ENCODE results near the gene CLEC4A.

GRCh38 chr12:8077207-8077606 lies 46.2 kb upstream of the CLEC4A start:
- TF ChIP-seq NR2C2 (CRISPR knock-in tag; IDR thresholded peaks at IDR 0.05; ENCODE audit: borderline replicate concordance): no peak
- TF ChIP-seq ZNF263 (CRISPR knock-in tag; IDR thresholded peaks at IDR 0.05): no peak
- no peak for TF ChIP-seq TMF1 (CRISPR knock-in tag; IDR thresholded peaks at IDR 0.05; ENCODE audit: low read depth)
- TF ChIP-seq FOXJ3 (CRISPR knock-in tag; IDR thresholded peaks at IDR 0.05; ENCODE audit: borderline replicate concordance): no peak
- no peak for TF ChIP-seq PTBP1 (IDR thresholded peaks at IDR 0.05; ENCODE audit: low read depth, low read length, poor library complexity, severe bottlenecking)
- no peak for TF ChIP-seq AKAP8 (CRISPR knock-in tag; IDR thresholded peaks at IDR 0.05)
- TF ChIP-seq RXRA (CRISPR knock-in tag; IDR thresholded peaks at IDR 0.05): no peak
- TF ChIP-seq, protein P1, sequence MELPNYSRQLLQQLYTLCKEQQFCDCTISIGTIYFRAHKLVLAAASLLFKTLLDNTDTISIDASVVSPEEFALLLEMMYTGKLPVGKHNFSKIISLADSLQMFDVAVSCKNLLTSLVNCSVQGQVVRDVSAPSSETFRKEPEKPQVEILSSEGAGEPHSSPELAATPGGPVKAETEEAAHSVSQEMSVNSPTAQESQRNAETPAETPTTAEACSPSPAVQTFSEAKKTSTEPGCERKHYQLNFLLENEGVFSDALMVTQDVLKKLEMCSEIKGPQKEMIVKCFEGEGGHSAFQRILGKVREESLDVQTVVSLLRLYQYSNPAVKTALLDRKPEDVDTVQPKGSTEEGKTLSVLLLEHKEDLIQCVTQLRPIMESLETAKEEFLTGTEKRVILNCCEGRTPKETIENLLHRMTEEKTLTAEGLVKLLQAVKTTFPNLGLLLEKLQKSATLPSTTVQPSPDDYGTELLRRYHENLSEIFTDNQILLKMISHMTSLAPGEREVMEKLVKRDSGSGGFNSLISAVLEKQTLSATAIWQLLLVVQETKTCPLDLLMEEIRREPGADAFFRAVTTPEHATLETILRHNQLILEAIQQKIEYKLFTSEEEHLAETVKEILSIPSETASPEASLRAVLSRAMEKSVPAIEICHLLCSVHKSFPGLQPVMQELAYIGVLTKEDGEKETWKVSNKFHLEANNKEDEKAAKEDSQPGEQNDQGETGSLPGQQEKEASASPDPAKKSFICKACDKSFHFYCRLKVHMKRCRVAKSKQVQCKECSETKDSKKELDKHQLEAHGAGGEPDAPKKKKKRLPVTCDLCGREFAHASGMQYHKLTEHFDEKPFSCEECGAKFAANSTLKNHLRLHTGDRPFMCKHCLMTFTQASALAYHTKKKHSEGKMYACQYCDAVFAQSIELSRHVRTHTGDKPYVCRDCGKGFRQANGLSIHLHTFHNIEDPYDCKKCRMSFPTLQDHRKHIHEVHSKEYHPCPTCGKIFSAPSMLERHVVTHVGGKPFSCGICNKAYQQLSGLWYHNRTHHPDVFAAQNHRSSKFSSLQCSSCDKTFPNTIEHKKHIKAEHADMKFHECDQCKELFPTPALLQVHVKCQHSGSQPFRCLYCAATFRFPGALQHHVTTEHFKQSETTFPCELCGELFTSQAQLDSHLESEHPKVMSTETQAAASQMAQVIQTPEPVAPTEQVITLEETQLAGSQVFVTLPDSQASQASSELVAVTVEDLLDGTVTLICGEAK (IDR thresholded peaks at IDR 0.05): no peak
- TF ChIP-seq, protein P1 (CRISPR knock-in tag; IDR thresholded peaks at IDR 0.05): no peak
